Breast epithelium (tissue), 4 donors: ENCODE data around the gene CEP85L. TPM values are rescaled to one million over a fixed set of nuclear protein-coding genes. Genes with fewer than 3 reads are reported as not detected.

Experiments used
- DNase-seq, 2 donors: peaks; one replicate each; pipeline ENCODE4 v3.0.0-alpha.2; 2019; ENCODE audit warnings: low spot score in 2 of 2
- H3K27ac ChIP-seq, 2 donors: fragments of 200-600 bp; sonication (generic) in 1 of 2; one replicate each; pipeline ENCODE4 v1.5.1; 2016 to 2019; ENCODE audit warnings: mild to moderate bottlenecking in 1 of 2
- H3K27me3 ChIP-seq, 2 donors: fragments of 200-600 bp; sonication (generic) in 1 of 2; one replicate each; pipeline versions ENCODE4 v1.5.1 to v1.6.0; 2017 to 2019; ENCODE audit warnings: control low read depth in 1 of 2, mild to moderate bottlenecking in 1 of 2
- H3K36me3 ChIP-seq: fragments of 200-600 bp; one replicate; pipeline ENCODE4 v1.5.1; 2019
- H3K4me1 ChIP-seq, 2 donors: fragments of 200-600 bp; sonication (generic); one replicate each; pipeline ENCODE4 v1.5.1; 2016 to 2019; ENCODE audit warnings: control low read depth in 1 of 2
- H3K4me3 ChIP-seq, 3 donors: fragments of 200-600 bp; sonication (generic); 1 replicate in 2 of 3; 2 replicates in 1 of 3; pipeline ENCODE4 v1.5.1; 2016 to 2019; ENCODE audit warnings: mild to moderate bottlenecking in 3 of 3, moderate library complexity in 2 of 3
- H3K9me3 ChIP-seq, 2 donors: fragments of 200-600 bp; sonication (generic) in 1 of 2; one replicate each; pipeline ENCODE4 v1.5.1; 2016 to 2019; ENCODE audit warnings: control low read depth in 1 of 2
- CTCF ChIP-seq, 3 donors: fragments of 450-650 bp; IDR thresholded peaks; one replicate each; pipeline ENCODE4 v1.5.1; 2016 to 2017; ENCODE audit warnings: antibody characterized with exemption in 3 of 3, mild to moderate bottlenecking in 3 of 3, moderate library complexity in 3 of 3
- POLR2A ChIP-seq: fragments of 450-650 bp; IDR thresholded peaks from one replicate; pipeline ENCODE4 v1.6.1; 2016; ENCODE audit warnings: antibody characterized with exemption, mild to moderate bottlenecking, moderate library complexity
- POLR2AphosphoS5 ChIP-seq, 3 donors: sonication (generic); formaldehyde crosslinking; IDR thresholded peaks; one replicate each; pipeline ENCODE4 v1.6.1; 2017; ENCODE audit warnings: antibody characterized with exemption in 3 of 3
- intact Hi-C: fragments of 100-400 bp; cut with DNase I; formaldehyde crosslinking; loops from one replicate; pipeline ENCODE4 v1.15.1; 2023; ENCODE audit warnings: low total_unique reads
- total RNA-seq, 3 donors: library from RNA; depleted of rRNA; stranded (reverse); fragments of >200 nt; gene quantifications; one replicate each; pipeline ENCODE4 v1.1.0, GENCODE V29; 2016

CEP85L gene
- total RNA-seq, 3 donors from 2014 or later: 12.7 to 17.3 (median 15.7) TPM

DNA sequence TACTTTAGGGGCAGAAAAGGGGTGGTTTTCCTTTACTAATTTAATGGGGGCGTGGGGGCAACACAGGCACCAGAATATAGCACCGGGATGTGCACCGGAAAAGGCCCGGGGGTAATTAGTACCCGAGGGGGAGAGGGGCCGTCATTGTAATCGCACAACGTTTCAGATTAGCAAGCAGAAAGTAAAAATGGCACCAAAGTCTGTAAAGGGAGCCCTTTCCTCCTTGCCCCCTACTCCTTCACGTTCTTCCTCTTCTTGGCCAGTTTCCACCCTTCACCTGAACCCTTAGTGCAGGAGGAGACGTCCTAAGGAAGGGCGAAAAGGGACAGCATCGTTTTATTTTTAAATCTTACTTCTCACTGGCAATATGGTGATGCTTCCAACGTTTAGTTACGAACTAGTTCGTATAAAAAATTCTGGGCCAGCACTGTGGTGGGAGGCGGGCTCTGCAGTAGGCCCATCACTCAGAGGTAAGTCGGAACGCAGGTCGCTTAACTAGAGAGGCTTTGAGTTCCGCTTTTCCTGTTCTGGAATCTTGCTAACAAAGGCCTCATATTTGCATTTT lies 742 bp upstream of the CEP85L start:
- Histone ChIP-seq H3K27me3 (no peaks in the 10 kb centered on the region), H3K36me3 (no peaks in the 10 kb centered on the region), H3K27ac (peak overlapping the region; percentile 93 to 95), H3K4me3 (peak overlapping the region; percentile 89 to 92 (median 91)), H3K4me1 (no peaks in the 10 kb centered on the region), H3K9me3 (no peaks in the 10 kb centered on the region)
- intact Hi-C loops: no loop called here
- no peak for DNase-seq
- TF ChIP-seq POLR2A (no peak), CTCF (IDR thresholded peaks at IDR 0.05) (no peak), POLR2AphosphoS5 (IDR thresholded peaks at IDR 0.05) (no peak)

DNA sequence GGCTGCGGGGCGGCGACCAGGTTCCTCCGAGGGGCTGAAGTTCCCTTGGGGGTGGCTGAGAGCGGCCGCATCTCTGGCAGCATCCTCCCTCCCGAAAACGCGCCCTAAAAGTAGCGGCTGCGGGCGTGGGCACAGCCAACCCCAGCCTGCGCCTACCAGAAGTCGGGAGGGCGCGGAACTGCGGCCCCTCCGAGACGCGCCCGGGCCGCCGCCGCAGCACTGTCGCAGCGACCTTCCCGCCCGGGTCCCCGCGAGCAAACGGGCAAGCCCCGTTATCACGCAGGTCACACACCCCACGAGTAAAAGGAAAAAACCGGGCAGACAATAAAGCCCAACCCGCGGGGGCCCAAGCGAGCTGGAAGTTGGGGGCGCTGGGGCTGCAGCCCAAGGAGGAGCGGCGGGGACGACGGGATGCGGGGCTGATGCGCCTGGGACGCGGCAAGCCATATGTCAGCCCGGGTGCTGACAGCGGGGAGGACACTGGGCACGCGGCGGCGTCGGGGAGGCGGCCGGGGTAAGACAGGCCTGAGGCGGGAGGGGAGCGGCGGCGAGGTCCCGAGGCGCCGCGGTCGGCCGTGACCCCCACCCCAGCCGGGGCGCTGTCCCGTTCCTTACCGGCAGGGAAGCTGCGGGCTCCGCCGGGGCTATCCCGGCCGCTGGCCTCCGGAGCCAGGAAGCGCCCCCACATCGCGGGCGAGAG lies 659 bp downstream of the CEP85L start:
- TF ChIP-seq POLR2A (no peak), POLR2AphosphoS5 (IDR thresholded peaks at IDR 0.05) (peak in 1 of 3 donors; percentile 9)
- intact Hi-C loops: no loop called here

DNA sequence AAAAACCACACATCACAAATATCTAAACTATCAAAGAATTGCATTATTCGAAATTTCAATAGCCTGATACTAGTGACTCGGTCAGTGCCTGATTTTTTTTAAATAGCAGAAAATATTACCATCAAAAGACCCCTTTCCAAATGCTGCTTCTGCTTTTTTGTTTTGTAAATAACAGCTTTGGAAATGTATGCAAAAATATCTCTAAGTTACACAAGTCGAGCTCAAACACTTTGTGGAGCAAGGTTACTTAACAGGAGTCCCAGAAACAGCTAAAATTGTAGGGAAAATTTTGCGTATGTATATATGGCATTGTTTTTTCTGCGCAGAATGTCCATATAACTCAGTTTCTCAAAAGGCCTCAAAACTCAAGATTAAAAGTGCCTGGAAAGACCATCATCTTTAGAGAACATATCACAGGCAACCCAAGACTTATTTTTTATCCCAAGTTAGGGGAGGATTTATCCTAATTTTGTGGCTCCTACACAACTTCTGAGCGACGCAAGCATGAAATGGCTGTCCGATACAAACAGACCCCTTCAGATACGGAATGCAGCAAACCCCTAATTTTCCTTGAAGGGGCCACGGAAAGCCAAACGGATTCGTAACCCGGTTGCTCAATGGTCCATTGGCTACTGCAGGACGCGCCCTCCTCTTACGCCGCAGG lies 1.3 kb downstream of the CEP85L start:
- no peaks in the 10 kb centered on the region for H3K9me3 ChIP-seq
- no peaks in the 10 kb centered on the region for H3K4me1 ChIP-seq
- H3K36me3 ChIP-seq: no peaks in the 10 kb centered on the region
- TF ChIP-seq CTCF (IDR thresholded peaks at IDR 0.05) (no peak), POLR2AphosphoS5 (IDR thresholded peaks at IDR 0.05) (no peak), POLR2A (no peak)
- H3K27me3 ChIP-seq: no peaks in the 10 kb centered on the region
- peak overlapping the region; percentile 89 to 92 (median 91) for H3K4me3 ChIP-seq
- peak overlapping the region; percentile 93 to 95 for H3K27ac ChIP-seq
- no peak for DNase-seq
- intact Hi-C loops: no loop called here

More for the DNA sequence above, 659 bp downstream of the CEP85L start:
- DNase-seq: no peak
- Histone ChIP-seq H3K4me1 (no peaks in the 10 kb centered on the region), H3K36me3 (no peaks in the 10 kb centered on the region), H3K27ac (peak overlapping the region; percentile 93 to 95), H3K9me3 (no peaks in the 10 kb centered on the region), H3K27me3 (no peaks in the 10 kb centered on the region), H3K4me3 (peak overlapping the region; percentile 89 to 92 (median 91))

GRCh38 chr6:118648866-118649554 lies 2.4 kb downstream of the CEP85L start:
- intact Hi-C loops: no loop called here
- H3K9me3 ChIP-seq: no peaks in the 10 kb centered on the region
- no peak overlapping the region for H3K4me3 ChIP-seq
- no peaks in the 10 kb centered on the region for H3K36me3 ChIP-seq
- H3K27me3 ChIP-seq: no peaks in the 10 kb centered on the region
- TF ChIP-seq POLR2A: no peak
- no peak for TF ChIP-seq POLR2AphosphoS5 (IDR thresholded peaks at IDR 0.05)
- TF ChIP-seq CTCF (IDR thresholded peaks at IDR 0.05): no peak
- H3K27ac ChIP-seq: no peak overlapping the region
- no peak for DNase-seq
- no peaks in the 10 kb centered on the region for H3K4me1 ChIP-seq

- Histone ChIP-seq H3K4me3 (no peak overlapping the region), H3K9me3 (no peaks in the 10 kb centered on the region), H3K27me3 (no peaks in the 10 kb centered on the region), H3K27ac (no peak overlapping the region), H3K36me3 (no peaks in the 10 kb centered on the region), H3K4me1 (no peaks in the 10 kb centered on the region)
- no peak for DNase-seq
- TF ChIP-seq CTCF (IDR thresholded peaks at IDR 0.05): no peak
- TF ChIP-seq POLR2A: no peak
- no peak for TF ChIP-seq POLR2AphosphoS5 (IDR thresholded peaks at IDR 0.05)
- intact Hi-C loops: no loop called here
Measured at GRCh38 chr6:118646977-118647376, 4.4 kb downstream of the CEP85L start.
